HEK293 (cell line): ENCODE data around the gene NAT14.

Experiments
- BCL11A ChIP-seq: fragments of 450-650 bp; formaldehyde crosslinking; IDR thresholded peaks from 2 replicates; pipeline ENCODE4 v1.5.1; 2016; ENCODE audit warnings: low read depth, missing biosample characterization, missing genetic modification characterization
- EGR2 ChIP-seq: fragments of 450-650 bp; formaldehyde crosslinking; IDR thresholded peaks from 2 replicates; pipeline ENCODE4 v1.5.1; 2016; ENCODE audit warnings: low read depth, missing biosample characterization, missing genetic modification characterization
- GLI2 ChIP-seq: fragments of 450-650 bp; formaldehyde crosslinking; IDR thresholded peaks from 2 replicates; pipeline ENCODE4; 2017; ENCODE audit warnings: missing biosample characterization, missing genetic modification characterization, low read depth, borderline replicate concordance
- GLIS1 ChIP-seq: fragments of 450-650 bp; formaldehyde crosslinking; IDR thresholded peaks from 2 replicates; pipeline ENCODE4 v1.5.1; 2016; ENCODE audit warnings: missing biosample characterization, missing genetic modification characterization
- HOXC10 ChIP-seq: sonication (generic); formaldehyde crosslinking; IDR thresholded peaks from 2 replicates; pipeline ENCODE4 v1.8.1; 2023; ENCODE audit warnings: mild to moderate bottlenecking, missing genetic modification reagents
- INSM2 ChIP-seq: fragments of 450-650 bp; formaldehyde crosslinking; IDR thresholded peaks from 2 replicates; pipeline ENCODE4 v1.5.1; 2016; ENCODE audit warnings: missing biosample characterization, missing genetic modification characterization
- MEIS1 ChIP-seq: sonication (generic); formaldehyde crosslinking; IDR thresholded peaks from 2 replicates; pipeline ENCODE4 v1.8.1; 2022; ENCODE audit warnings: missing genetic modification reagents, mild to moderate bottlenecking, borderline replicate concordance
- REST ChIP-seq: fragments of 450-650 bp; formaldehyde crosslinking; IDR thresholded peaks from 2 replicates; pipeline ENCODE4 v1.5.1; 2016; ENCODE audit warnings: missing biosample characterization, missing genetic modification characterization
- SALL2 ChIP-seq: fragments of 450-650 bp; formaldehyde crosslinking; IDR thresholded peaks from 2 replicates; pipeline ENCODE4 v1.5.0; 2017; ENCODE audit warnings: missing biosample characterization, mild to moderate bottlenecking, missing genetic modification characterization, borderline replicate concordance
- SP2 ChIP-seq: fragments of 450-650 bp; formaldehyde crosslinking; IDR thresholded peaks from 2 replicates; pipeline ENCODE4 v1.5.1; 2016; ENCODE audit warnings: missing biosample characterization, missing genetic modification characterization
- WT1 ChIP-seq: fragments of 450-650 bp; formaldehyde crosslinking; IDR thresholded peaks from 2 replicates; pipeline ENCODE4 v1.5.1; 2016; ENCODE audit warnings: missing biosample characterization, missing genetic modification characterization
- YY1 ChIP-seq: fragments of 450-650 bp; formaldehyde crosslinking; IDR thresholded peaks from 2 replicates; pipeline ENCODE4 v1.5.1; 2018; ENCODE audit warnings: missing biosample characterization, missing genetic modification characterization
- ZBTB44 ChIP-seq: fragments of 450-650 bp; IDR thresholded peaks from 2 replicates; pipeline ENCODE4 v1.5.1; 2018; ENCODE audit warnings: missing biosample characterization, mild to moderate bottlenecking, missing genetic modification characterization
- ZBTB6 ChIP-seq: fragments of 450-650 bp; formaldehyde crosslinking; IDR thresholded peaks from 2 replicates; pipeline ENCODE4 v1.5.1; 2017; ENCODE audit warnings: missing biosample characterization, missing genetic modification characterization
- ZEB2 ChIP-seq: fragments of 450-650 bp; formaldehyde crosslinking; IDR thresholded peaks from 2 replicates; pipeline ENCODE4 v1.5.1; 2016; ENCODE audit warnings: missing biosample characterization, missing genetic modification characterization
- ZFP37 ChIP-seq: fragments of 450-650 bp; formaldehyde crosslinking; IDR thresholded peaks from 2 replicates; pipeline ENCODE4 v1.5.1; 2016; ENCODE audit warnings: missing biosample characterization, missing genetic modification characterization
- ZFP41 ChIP-seq: fragments of 450-650 bp; formaldehyde crosslinking; IDR thresholded peaks from 2 replicates; pipeline ENCODE4 v1.5.1; 2016; ENCODE audit warnings: missing biosample characterization, missing genetic modification characterization, borderline replicate concordance
- ZNF112 ChIP-seq: fragments of 450-650 bp; formaldehyde crosslinking; IDR thresholded peaks from 2 replicates; pipeline ENCODE4 v1.5.0; 2017; ENCODE audit warnings: missing biosample characterization, missing genetic modification characterization
- ZNF2 ChIP-seq: fragments of 450-650 bp; formaldehyde crosslinking; IDR thresholded peaks from 2 replicates; pipeline ENCODE4 v1.5.1; 2016; ENCODE audit warnings: missing biosample characterization, missing genetic modification characterization
- ZNF324 ChIP-seq: fragments of 450-650 bp; formaldehyde crosslinking; IDR thresholded peaks from 2 replicates; pipeline ENCODE4 v1.5.1; 2016; ENCODE audit warnings: missing biosample characterization, missing genetic modification characterization
- ZNF404 ChIP-seq: fragments of 450-650 bp; formaldehyde crosslinking; IDR thresholded peaks from 2 replicates; pipeline ENCODE4 v1.5.1; 2017; ENCODE audit warnings: missing biosample characterization, missing genetic modification characterization
- ZNF530 ChIP-seq: fragments of 450-650 bp; formaldehyde crosslinking; IDR thresholded peaks from 2 replicates; pipeline ENCODE4 v1.5.1; 2016; ENCODE audit warnings: low read depth, missing biosample characterization, missing genetic modification characterization
- ZNF548 ChIP-seq: fragments of 450-650 bp; formaldehyde crosslinking; IDR thresholded peaks from 2 replicates; pipeline ENCODE4 v1.5.1; 2016; ENCODE audit warnings: missing biosample characterization, missing genetic modification characterization
- ZNF549 ChIP-seq: fragments of 450-650 bp; IDR thresholded peaks from 2 replicates; pipeline ENCODE4 v1.5.1; 2018; ENCODE audit warnings: missing biosample characterization, missing genetic modification characterization, mild to moderate bottlenecking, inconsistent platforms, moderate library complexity
- ZNF558 ChIP-seq: fragments of 450-650 bp; formaldehyde crosslinking; IDR thresholded peaks from 2 replicates; pipeline ENCODE4 v1.5.1; 2016; ENCODE audit warnings: missing biosample characterization, missing genetic modification characterization
- ZNF561 ChIP-seq: fragments of 450-650 bp; IDR thresholded peaks from 2 replicates; pipeline ENCODE4 v1.5.1; 2018; ENCODE audit warnings: missing biosample characterization, missing genetic modification characterization, borderline replicate concordance
- ZNF621 ChIP-seq: fragments of 450-650 bp; formaldehyde crosslinking; IDR thresholded peaks from 2 replicates; pipeline ENCODE4 v1.5.1; 2017; ENCODE audit warnings: missing biosample characterization, missing genetic modification characterization
- ZNF629 ChIP-seq: fragments of 450-650 bp; formaldehyde crosslinking; IDR thresholded peaks from 2 replicates; pipeline ENCODE4 v1.5.1; 2017; ENCODE audit warnings: missing biosample characterization, missing genetic modification characterization
- ZNF777 ChIP-seq: fragments of 450-650 bp; formaldehyde crosslinking; IDR thresholded peaks from 2 replicates; pipeline ENCODE4 v1.5.1; 2017; ENCODE audit warnings: missing biosample characterization, missing genetic modification characterization, borderline replicate concordance
- ZNF792 ChIP-seq: fragments of 450-650 bp; formaldehyde crosslinking; IDR thresholded peaks from 2 replicates; pipeline ENCODE4 v1.5.1; 2016; ENCODE audit warnings: missing biosample characterization, missing genetic modification characterization
- ZSCAN30 ChIP-seq: fragments of 450-650 bp; IDR thresholded peaks from 2 replicates; pipeline ENCODE4 v1.5.1; 2018; ENCODE audit warnings: missing biosample characterization, mild to moderate bottlenecking, missing genetic modification characterization, moderate library complexity
- TF ChIP-seq, protein P1 (sequence below): fragments of 450-650 bp; formaldehyde crosslinking; IDR thresholded peaks from 2 replicates; pipeline ENCODE4 v1.5.1; 2016; ENCODE audit warnings: missing biosample characterization, missing genetic modification characterization

Gene NAT14

DNA sequence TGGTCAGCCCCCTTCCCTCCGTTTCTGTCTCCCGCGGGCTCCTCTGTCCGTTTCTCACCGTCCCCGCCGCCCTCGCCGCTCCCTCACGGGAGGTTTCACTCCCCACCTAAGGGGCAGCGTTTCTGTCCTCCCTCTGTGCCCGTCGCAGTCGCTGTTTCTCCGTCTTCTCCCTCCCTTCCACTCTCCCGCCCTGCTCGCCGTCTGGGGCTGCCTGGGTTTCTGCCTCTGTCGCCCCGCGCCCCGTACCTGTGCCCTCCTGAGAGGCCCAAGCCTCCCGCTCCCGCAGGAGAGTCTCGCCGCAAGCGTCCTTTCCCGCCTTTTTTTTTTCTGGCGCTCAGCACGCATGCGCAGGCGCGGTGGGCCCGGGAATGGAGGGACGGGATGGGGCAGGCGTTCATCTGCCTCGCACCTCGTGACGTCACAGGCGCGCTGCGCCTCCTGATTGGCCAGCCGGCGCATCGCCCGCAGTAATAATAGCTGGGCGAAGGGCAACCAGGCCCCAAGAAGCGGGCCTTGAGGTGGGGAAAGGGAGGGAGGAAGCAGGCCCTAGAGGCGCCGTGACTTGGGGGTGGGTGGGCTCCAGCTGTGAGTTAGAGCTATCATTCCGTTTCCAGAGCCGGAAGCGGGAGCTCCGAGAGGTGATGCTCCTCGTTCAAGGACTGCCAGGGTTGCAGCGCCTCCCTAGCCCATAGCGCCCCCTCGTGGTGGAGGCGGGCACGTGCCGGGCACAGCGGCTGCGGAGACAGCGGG is 18.7 kb downstream of the NAT14 start (continued):
- TF ChIP-seq INSM2 (tag by site-specific recombination) = no peak
- no peak for TF ChIP-seq ZNF530 (tag by site-specific recombination)
- TF ChIP-seq GLI2 = no peak
- peak; percentile 82 for TF ChIP-seq ZNF777 (tag by site-specific recombination)
- TF ChIP-seq ZNF621 = no peak
- TF ChIP-seq ZFP37 (tag by site-specific recombination) = no peak
- no peak for TF ChIP-seq GLIS1
- TF ChIP-seq ZBTB6 = peak; percentile 59; the same call in 1 of the 2 replicates
- 0 out of 2 replicates have a peak, but pooled peaks have one; percentile 55 for TF ChIP-seq ZBTB44 (tag by site-specific recombination)
- TF ChIP-seq ZSCAN30 (tag by site-specific recombination) = 0 out of 2 replicates have a peak, but pooled peaks have one; percentile 38
- TF ChIP-seq, protein P1, sequence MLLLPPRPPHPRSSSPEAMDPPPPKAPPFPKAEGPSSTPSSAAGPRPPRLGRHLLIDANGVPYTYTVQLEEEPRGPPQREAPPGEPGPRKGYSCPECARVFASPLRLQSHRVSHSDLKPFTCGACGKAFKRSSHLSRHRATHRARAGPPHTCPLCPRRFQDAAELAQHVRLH (tag by site-specific recombination) = no peak
- no peak for TF ChIP-seq YY1 (tag by site-specific recombination)
- TF ChIP-seq ZNF112 (tag by site-specific recombination) = no peak
- TF ChIP-seq SALL2 = 0 out of 2 replicates have a peak, but pooled peaks have one; percentile 68
- no peak for TF ChIP-seq ZFP41 (tag by site-specific recombination)
- no peak for TF ChIP-seq MEIS1 (CRISPR knock-in tag)
- TF ChIP-seq EGR2 (tag by site-specific recombination) = no peak
- TF ChIP-seq ZNF549 (tag by site-specific recombination) = no peak
- TF ChIP-seq ZNF548 = no peak
- no peak for TF ChIP-seq ZNF558
- TF ChIP-seq ZNF324 = 0 out of 2 replicates have a peak, but pooled peaks have one; percentile 43
- TF ChIP-seq ZNF792 (tag by site-specific recombination) = peak; percentile 80; the same call in 1 of the 2 replicates
- TF ChIP-seq ZNF404 (tag by site-specific recombination) = 0 out of 2 replicates have a peak, but pooled peaks have one; percentile 18
- TF ChIP-seq SP2 = peak; percentile 89
- no peak for TF ChIP-seq WT1 (tag by site-specific recombination)
- TF ChIP-seq ZEB2 (tag by site-specific recombination) = peak; percentile 43; the same call in 1 of the 2 replicates
- TF ChIP-seq BCL11A = no peak
- peak; percentile 52; the same call in 1 of the 2 replicates for TF ChIP-seq HOXC10 (CRISPR knock-in tag)
- TF ChIP-seq ZNF629 (tag by site-specific recombination) = peak; percentile 84
- peak; percentile 23; the same call in 1 of the 2 replicates for TF ChIP-seq REST (tag by site-specific recombination)
- peak; percentile 94 for TF ChIP-seq ZNF2
- TF ChIP-seq ZNF561 = peak; percentile 68; the same call in 1 of the 2 replicates
